GM18858 (cell line): ENCODE results near the gene COL26A1.
"Not testable (repeated sequence)": the region's sequence is repeated elsewhere in the genome, so short reads cannot be mapped to it uniquely, and the experiment has no call there.

Experiments
- ATAC-seq: cut with Tn5 transposase; IDR thresholded peaks from one replicate; pipeline ENCODE4 v1.9.1; 2021; ENCODE audit not compliant: unreplicated experiment

COL26A1 gene

DNA sequence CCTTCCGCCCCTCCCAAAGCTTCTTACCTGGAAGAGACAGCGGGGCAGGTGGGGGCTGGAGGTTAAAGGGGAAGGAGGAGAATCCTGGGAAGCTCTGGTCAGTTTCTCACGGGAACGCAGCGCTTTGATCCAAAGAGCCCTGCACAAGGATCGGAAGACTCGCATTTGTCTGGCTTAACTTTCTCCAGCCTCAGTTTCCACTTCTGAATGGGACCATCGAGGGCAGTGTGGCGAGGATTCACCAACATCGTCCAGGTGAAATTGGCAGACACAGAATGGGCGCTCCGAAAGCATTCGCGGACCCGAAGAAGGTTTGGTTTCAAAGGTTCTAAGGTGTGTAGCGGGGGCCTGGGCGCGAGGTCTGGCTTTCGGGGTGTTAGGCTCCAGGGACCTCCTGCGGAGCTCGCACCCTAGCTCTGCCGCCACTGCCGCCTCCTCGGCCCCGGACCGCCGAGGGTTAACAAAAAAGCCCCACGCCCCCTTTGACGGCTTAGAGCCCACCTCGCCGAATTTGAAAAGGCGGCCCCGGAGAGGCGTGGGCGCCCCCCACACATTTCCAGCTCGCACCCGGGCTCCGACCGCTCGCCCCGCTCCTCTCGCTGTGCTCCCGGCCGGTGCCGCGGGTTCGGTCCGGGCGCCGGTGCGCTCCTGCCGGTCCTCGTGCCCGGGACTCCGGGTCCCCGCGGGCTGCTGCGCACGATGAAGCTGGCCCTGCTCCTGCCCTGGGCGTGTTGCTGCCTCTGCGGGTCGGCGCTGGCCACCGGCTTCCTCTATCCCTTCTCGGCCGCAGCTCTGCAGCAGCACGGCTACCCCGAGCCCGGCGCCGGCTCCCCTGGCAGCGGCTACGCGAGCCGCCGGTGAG lies at the start of gene COL26A1:
COL26A1 (plus strand) TSS at position 542 of the 862 bp plus-strand sequence; CDS start at position 700, 158 bp downstream.
- ATAC-seq, result no peak

DNA sequence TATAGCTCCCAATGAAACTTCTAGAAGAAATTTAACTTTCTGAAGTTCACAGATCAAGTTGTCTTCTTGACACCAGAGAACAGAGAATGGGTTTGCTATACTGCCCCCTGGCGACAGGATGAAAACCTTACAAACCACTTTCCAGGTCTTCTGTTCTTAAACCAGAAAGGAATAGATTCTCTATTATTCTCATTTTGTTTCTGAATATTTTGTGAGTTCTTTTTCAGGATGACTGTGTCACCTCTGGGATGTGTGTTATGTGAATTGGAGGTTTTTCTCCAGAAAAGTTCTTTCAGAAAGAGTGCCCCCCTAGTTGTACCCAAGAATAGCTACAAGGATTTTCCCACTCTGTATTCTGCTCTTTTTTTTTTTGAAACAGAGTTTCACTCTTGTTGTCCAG lies 47.3 kb upstream of the COL26A1 start:
- ATAC-seq, result no peak

DNA sequence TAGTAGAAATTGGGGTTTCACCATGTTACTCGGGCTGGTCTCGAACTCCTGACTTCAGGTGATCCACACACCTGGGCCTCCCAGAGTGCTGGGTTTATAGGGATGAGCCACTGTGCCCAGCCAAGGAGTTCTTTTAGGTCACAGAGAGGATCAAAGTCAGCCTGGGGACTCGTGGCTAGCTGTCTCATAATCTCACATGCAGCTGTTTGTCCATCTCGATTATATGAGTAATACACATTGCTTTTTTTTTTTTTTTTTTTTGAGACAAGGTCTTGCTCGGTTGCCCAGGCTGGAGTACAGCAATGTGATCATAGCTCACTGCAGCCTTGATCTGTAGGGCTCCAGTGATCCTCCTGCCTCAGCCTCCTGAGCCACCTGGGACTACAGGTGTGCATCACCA lies 43.3 kb upstream of the COL26A1 start:
- ATAC-seq, result no peak

DNA sequence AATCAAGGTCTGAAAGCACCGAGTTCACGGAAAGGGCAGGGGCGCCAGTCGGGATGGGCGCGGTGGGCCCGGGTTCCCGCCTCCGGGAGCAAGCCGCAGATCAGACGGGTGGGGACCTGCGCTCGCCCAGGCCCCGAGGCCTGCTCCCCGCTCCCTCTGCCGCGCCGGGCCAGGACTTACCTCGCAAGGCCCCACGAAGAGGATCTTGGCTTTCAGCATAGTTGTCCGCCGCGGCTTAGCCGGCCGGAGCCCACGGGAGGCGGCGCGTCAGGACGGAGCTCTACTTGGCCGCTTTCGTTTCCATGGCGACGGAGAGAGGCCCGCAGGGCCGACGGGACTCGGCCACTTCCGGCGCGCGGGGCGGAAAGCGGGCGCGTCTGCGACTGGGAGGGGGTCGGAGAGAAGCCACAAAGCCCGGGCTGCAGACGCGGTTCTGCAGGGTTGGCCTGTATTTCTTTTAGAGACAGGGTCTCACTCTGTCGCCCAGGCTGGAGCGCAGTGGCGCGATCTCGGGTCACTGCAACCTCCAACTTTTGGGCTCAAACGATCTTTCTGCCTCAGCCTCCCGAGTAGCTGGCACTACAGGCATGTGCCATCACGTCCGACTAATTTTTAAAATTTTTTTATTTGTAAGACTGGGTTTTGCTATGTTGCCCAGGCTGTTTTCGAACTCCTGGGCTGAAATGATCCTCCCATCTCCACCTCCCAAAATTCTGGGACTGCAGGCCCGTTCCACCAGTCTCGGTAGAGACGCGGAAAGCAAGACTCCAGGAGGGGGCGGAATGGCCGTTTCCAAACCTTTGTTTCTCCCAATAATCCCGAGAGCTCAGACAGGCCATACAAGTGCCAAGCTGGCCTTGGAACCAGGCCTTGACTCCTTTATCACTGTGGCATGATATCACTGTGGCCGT lies 40.9 kb upstream of the COL26A1 start, which contains the start of gene IFT22:
IFT22 (minus strand) TSS at position 322 of the 911 bp plus-strand sequence; CDS start at position 219, 103 bp downstream.
- ATAC-seq, result peak; percentile 92

DNA sequence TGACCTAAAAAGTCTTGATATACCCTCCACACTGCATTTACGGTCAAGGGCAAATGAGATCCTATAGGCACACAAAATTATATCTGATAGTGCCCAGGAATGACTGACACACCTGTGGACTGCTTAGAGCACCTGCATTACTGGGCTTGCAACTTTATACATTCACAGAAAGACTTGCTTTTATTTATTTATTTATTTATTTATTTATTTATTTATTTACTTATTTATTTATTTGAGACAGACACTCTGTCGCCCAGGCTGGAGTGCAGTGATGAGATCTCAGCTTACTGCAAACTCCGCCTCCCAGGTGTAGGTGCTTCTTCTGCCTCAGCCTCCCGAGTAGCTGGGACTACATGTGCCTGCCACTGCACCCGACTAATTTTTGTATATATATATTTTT lies 34.5 kb upstream of the COL26A1 start:
- ATAC-seq, result no peak

DNA sequence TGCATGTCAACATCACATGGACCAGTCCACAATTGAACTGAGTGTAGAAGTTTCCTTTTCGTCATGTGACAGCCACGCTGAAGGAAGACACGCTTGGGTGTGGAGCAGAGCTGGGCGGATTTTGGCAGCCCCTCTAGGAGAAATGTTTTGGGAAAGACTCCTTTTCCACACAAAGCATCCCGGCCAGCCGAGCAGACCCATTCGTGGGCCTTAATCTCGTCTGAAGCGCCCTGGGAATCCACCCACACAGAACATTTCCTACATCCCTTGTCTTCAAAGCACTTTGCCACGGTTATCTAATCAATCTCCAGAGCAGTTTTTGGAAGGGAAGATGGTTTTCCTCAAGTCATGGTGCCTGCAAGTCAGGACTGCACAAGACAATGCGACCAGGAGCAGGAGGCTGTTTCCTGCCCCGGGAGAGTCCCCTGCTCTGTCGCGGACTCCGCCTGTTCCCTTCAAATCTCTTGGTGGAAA lies 32.6 kb upstream of the COL26A1 start:
- no peak for ATAC-seq

DNA sequence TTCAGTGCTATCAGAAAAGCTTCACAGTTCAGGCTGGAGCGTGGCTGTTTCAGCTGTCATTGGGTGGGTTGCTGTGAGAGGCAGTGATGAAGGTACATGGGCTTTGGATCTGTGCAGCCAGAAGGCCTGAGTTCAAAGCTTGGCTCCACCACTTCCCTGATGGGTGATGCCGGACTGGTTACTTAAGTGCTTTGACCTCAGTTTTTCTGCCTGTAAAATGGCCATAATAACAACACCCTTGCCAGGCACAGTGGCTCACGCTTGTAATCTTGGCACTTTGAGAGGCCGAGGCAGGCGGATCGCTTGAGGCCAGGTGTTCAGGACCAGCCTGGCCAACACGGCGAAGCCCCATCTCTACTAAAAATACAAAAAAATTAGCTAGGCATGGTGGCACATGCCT lies 30.6 kb upstream of the COL26A1 start:
- no peak for ATAC-seq

DNA sequence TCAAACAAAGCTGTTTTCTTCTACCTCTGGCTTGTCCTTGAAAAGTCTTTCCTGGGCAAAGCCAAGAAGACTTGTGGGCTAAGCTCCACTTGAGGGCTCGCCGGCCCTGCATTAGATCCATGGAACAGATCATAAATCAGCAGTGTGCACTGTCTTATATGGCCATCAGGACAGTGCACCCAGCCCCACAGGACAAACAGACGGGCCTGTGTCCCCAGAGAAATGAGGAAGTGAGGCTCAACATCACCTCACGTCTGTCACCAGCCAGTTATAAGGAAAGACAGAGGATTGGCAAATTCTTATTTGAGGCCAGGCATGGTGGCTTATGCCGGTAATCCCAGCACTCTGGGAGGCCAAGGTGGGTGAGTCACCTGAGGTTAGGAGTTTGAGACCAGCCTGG lies 28.8 kb upstream of the COL26A1 start:
- no peak for ATAC-seq

DNA sequence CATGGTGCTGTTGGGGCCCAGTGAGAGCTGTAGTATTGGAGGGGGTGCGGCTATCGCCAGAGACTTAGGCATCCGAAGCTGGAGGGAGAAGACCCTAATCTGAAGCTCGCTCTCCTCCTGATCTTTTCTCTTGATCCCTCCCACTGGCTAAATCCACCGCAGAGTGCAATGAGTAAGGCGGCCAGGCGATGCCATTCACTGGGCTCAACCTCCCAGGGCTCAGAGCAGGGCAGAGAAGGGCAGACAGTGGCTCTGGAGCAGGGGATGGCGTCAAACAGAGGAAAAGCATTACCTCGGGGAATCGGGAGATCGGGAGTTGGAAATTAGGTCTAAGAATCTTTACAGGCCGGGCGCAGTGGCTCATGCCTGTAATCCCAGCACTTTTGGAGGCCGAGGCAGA lies 22.3 kb upstream of the COL26A1 start:
- ATAC-seq, result no peak

DNA sequence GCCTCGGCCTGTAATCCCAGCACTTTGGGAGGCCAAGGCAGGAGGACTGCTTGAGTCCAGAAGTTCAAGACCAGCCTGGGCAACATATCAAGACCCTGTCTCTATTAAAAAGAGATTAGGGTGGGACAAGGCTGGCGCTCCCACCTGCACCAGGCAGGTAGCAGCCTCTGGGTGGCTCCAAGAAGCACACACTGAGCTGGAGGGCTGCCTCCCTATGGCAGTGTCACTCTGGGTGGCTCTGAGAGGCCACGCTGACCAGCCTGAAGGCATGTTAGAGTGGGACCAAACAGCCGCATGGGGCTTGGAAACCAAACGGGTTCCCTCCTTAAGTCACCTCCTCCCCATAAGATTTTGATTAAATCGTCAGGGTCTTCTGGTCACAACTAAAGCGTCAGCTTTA lies 19.8 kb upstream of the COL26A1 start:
- ATAC-seq, result no peak

DNA sequence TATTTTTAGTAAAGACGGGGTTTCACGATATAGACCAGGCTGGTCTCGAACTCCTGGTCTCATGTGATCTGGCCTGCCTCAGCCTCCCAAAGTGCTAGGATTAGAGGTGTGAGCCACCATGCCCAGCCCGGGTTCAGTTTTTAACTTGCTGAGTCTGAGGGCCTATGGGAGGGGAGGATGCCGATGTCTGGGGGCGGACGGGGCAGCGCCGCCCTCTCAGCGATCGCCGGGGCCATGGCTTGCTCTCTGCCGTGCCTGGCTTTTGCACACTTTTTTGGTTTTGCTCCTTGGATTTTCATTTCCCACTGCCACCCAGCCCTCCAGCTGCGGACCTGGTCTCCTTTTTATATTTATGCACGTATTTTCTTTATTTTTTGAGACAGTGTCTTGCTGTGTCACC lies 15.2 kb upstream of the COL26A1 start:
- no peak for ATAC-seq

DNA sequence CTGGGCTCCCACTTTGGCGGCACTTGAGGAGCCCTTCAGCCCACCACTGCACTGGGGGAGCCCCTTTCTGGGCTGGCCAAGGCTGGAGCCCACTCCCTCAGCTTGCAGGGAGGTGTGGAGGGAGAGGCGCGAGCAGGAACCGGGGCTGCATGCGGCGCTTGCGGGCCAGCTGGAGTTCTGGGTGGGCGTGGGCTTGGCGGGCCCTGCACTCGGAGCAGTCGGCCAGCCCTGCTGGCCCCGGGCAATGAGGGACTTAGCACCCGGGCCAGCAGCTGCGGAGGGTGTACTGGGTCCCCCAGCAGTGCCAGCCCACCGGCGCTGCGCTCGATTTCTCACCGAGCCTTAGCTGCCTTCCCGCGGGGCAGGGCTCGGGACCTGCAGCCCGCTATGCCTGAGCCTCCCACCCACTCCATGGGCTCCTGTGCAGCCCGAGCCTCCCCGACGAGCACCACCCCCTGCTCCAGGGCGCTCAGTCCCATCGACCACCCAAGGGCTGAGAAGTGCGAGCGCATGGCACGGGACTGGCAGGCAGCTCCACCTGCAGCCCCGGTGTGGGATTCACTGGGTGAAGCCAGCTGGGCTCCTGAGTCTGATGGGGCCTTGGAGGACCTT lies 14.1 kb upstream of the COL26A1 start:
- ATAC-seq, result not testable (repeated sequence)

DNA sequence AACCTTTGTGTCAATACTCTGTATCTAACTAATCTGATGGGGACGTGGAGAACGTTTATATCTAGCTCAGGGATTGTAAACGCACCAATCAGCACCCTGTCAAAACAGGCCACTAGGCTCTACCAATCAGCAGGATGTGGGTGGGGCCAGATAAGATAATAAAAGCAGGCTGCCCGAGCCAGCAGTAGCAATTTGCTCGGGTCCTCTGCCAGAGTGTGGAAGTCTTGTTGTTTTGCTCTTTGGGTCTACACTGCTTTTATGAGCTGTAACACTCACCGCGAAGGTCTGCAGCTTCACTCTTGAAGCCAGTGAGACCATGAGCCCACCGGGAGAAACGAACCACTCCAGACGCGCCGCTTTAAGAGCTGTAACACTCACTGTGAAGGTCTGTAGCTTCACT lies 13.4 kb upstream of the COL26A1 start:
- ATAC-seq, result not testable (repeated sequence)

DNA sequence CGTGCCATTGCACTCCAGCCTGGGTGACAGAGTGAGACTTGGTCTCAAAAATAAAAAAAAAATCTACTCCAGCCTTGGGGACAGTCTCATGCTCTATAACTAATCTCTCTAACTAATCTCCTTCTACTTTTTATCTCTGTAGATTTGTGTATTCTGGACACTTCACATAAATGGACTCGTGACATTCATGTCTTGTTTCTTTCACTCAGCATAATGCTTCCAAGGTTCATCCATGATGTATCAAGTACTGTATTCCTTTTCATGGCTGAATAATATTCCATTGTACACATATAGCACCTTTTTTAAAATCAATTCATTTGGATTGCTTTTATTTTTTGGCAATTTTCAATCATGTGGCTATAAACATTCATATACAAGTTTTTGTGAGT lies 9.8 kb upstream of the COL26A1 start:
- no peak for ATAC-seq

DNA sequence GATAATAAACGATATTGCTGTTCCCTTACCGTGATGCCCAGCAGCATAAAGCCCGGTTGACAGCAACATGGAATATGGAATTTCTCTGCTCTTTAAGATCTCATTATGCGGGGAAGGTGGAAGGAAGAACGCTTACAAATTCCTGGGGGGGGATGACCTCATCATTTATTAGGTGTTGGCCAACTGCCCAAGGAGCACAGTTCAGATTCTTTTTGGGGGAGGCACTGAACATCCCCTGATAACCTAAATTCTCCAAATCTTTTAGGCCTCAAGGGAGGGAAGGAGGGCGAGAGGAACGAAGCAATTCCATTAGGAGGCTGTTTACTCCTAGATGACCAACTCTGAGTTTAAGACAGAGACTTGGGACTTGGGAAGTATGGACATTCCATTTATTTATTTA lies 5.2 kb upstream of the COL26A1 start:
- no peak for ATAC-seq

DNA sequence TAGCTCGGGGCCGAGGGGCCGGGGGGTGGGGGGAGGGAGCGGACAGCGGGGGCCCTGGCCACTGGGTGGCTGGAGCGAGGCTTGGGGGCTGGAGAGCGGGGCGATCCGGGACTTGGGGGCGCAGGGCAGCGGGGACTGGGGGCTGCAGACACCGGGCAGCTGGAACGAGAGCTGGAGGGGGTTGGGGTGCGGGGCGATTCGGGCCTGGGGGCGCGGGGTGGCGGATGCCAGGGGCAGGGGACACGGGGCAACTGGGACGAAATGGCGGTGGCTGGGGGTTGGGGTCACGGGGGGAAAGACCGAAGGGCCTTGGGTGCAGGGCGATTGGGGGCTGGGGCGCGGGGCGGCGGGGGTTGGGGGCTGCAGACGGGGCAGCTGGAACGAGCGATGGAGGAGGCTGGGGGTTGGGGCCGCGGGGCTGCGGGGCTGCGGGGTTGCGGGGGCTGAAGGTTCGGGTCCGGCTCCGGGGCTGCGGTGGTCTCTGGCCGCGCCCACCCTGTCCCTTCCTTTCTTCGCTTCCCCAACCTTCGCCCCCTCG lies 590 bp downstream of the COL26A1 start:
- no peak for ATAC-seq

DNA sequence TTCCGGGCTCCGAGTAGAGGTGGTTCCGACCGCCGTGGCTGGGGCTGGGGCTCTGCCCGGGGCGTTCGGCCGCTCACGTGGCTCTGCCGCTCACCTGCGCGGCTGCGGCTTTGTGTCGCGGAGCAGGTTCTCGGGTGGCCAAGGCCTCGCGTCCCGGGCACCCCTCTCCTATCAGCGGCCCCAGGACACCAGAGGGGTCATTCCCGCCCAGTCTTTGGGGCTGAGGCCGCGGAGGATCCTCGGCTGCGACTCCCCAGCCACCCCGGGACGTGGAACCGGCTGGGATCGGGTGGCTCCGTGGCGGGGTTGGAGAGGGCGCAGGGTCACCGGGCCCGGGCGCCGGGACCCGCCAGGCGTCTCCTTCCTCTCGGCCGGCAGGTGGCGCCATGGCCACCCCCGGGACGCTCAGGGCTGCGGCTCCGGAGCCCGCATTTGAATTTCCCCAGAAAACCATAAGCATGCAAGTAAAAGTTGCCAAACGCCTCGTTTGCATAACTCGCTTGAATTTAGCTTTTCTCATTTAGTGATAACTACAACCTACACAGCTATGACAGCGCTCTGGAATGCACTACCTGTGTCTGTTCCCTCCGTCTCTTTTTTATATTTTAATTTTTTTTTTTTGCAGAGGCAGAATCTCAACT lies 1.2 kb downstream of the COL26A1 start:
- ATAC-seq, result no peak

DNA sequence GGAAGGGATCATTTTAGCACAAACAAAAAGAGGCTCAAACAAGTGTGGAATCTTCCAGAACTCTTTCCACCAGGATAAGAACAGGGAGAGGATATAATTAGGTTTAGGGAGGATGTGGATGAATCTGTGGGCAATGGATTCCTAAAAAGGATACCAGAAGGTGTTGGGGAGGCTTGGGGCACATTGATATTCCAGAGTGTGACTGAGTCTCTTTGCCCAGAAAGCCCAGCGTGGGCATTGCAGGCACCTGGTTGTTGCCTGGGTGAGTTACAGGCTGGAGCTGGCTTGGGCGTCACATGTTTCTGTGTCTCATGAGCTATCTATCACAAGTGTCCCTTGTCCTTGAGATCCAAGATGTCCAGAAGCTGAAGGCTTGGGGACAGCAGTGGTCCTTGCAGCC lies 3.3 kb downstream of the COL26A1 start:
- no peak for ATAC-seq

DNA sequence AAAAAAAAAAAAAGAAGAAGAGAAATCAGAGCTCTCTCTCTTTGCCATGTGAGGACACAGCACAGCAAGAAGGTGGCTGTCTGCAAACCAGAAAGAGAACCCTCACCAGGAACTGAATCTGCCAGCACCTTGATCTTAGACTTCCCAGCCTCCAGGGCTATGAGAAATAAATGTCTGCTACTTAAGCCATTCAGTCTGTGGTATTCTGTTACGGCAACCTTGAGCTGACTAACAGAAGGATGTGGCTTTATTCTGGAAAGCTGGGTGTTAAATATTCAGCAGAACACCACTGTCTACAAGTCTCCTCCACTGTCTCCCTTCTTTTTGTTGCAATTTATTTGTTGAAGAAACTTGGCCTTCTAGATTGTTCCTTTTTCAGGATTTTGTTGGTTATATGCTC lies 5.0 kb downstream of the COL26A1 start:
- ATAC-seq, result no peak

DNA sequence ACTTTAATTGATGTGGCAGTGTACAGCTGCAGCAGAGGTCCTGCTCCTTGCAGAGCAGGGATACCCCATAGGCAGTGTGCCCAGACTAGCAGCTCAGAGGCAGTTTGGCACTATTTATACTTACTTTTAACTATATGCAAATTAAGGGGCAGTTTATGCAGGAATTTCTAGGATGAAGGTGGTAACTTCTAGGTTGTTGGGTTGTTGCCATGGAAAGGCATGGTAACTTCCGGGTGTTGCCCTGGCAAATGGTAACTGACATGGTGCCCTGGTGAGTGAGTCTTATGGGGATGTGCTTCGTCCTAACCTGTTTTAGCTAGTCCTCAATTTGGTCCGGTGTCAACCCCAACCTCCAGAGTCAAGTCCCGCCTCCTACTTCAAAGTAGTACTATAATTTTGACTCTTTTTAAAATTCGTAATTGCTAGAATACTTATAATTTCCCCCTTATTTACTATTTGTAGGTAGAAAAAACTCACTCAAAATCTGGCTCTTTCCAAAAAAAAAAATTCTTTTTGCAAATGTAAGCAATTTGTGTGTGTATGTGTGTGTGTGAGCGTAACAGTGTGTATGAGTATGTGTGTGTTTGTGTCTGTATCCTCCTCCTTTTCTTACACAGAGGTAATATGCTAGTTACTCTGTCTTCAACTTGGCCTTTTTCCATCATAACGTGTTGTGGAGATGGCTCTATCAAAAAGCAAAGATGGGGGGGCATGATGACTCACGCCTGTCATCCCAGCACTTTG lies 5.9 kb downstream of the COL26A1 start:
- no peak for ATAC-seq
